IPS-20b (cell line): ENCODE data around the gene XBP1.
"Not testable (repeated sequence)": the region's sequence is repeated elsewhere in the genome, so short reads cannot be mapped to it uniquely, and the experiment has no call there.

Experiments
- H3K27ac ChIP-seq: one replicate; pipeline ENCODE4 v1.5.1; 2013; ENCODE audit warnings: low read length
- H3K27me3 ChIP-seq: 2 replicates; pipeline ENCODE4 v1.6.1; 2013; ENCODE audit warnings: mild to moderate bottlenecking, low read length, inconsistent platforms; ENCODE audit not compliant: insufficient read depth
- H3K36me3 ChIP-seq: 2 replicates; pipeline ENCODE4 v1.6.1; 2013; ENCODE audit warnings: low read depth, mild to moderate bottlenecking, inconsistent platforms, low read length, moderate library complexity; ENCODE audit not compliant: insufficient read depth
- H3K4me1 ChIP-seq: 2 replicates; pipeline ENCODE4 v1.6.1; 2013; ENCODE audit warnings: mild to moderate bottlenecking, control low read depth, inconsistent platforms, low read length, moderate library complexity; ENCODE audit not compliant: insufficient read depth
- H3K4me3 ChIP-seq: 2 replicates; pipeline ENCODE4 v1.5.1; 2013; ENCODE audit warnings: mild to moderate bottlenecking, low read length, inconsistent platforms
- H3K9ac ChIP-seq: 2 replicates; pipeline ENCODE4 v1.6.1; 2013; ENCODE audit warnings: low read depth, mild to moderate bottlenecking, inconsistent platforms, low read length, moderate library complexity
- H3K9me3 ChIP-seq: 2 replicates; pipeline ENCODE4 v1.6.1; 2013; ENCODE audit warnings: mild to moderate bottlenecking, low read depth, low read length, inconsistent platforms; ENCODE audit not compliant: insufficient read depth

XBP1 gene

DNA sequence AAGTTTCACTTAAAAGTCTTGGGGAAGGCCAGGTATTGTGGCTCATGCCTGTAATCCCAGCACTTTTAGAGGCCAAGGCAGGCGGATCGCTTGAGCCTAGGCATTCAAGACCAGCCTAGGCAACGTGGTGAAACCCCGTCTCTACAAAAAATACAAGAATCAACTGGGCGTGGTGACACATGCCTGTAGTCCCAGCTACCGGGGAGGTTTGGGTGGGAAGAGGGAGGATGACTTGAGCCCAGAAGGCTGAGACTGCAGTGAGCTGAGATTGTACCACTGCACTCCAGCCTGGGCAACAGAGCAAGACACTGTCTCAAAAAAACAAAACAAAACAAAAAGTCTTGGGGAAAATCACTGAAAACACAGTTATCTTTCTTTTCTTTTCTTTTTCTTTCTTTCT, 15.4 kb upstream of the XBP1 start:
- no peaks in the 10 kb centered on the region for H3K27me3 ChIP-seq
- 0 out of 2 replicates have a peak, but pooled peaks cover 3% of the 10 kb centered on the region for H3K4me1 ChIP-seq
- H3K36me3 ChIP-seq = no peaks in the 10 kb centered on the region
- H3K9ac ChIP-seq = no peak overlapping the region
- no peaks in the 10 kb centered on the region for H3K9me3 ChIP-seq
- H3K27ac ChIP-seq = no peak overlapping the region
- H3K4me3 ChIP-seq = no peak overlapping the region

- no peak overlapping the region for H3K9ac ChIP-seq
- H3K27ac ChIP-seq = no peak overlapping the region
- H3K4me1 ChIP-seq = 0 out of 2 replicates have a peak, but pooled peaks cover 3% of the 10 kb centered on the region
These were observed 14.7 kb upstream of the XBP1 start for GRCh38 chr22:28815111-28815510.

GRCh38 chr22:28813772-28814518, 13.6 kb upstream of the XBP1 start:
- Histone ChIP-seq H3K9ac (no peak overlapping the region), H3K36me3 (0 out of 2 replicates have a peak, but pooled peaks cover 2% of the 10 kb centered on the region), H3K4me3 (no peak overlapping the region), H3K27me3 (no peaks in the 10 kb centered on the region), H3K27ac (no peak overlapping the region), H3K4me1 (0 out of 2 replicates have a peak, but pooled peaks cover 3% of the 10 kb centered on the region), H3K9me3 (no peaks in the 10 kb centered on the region)

More at GRCh38 chr22:28815111-28815510, 14.7 kb upstream of the XBP1 start:
- Histone ChIP-seq H3K4me3 (no peak overlapping the region), H3K9me3 (no peaks in the 10 kb centered on the region), H3K27me3 (no peaks in the 10 kb centered on the region), H3K36me3 (no peaks in the 10 kb centered on the region)

DNA sequence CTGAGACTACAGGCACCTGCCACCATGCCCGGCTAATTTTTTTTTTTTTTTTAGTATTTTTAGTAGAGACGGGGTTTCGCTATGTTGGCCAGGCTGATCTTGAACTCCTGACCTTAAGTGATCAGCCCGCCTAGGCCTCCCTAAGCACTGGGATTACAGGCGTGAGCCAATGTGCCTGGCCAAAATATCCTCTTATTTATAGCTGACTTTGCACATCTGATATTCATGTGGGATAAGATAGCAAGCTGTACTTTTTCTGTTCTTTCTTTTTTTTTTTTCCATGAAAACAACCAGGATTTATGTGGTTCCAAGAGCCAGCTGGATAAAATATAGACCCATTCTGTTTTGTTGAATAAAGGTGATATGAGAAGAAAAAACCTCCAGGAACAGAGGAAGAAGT, 12.1 kb upstream of the XBP1 start:
- Histone ChIP-seq H3K4me1 (no peaks in the 10 kb centered on the region), H3K36me3 (0 out of 2 replicates have a peak, but pooled peaks cover 8% of the 10 kb centered on the region), H3K9me3 (no peaks in the 10 kb centered on the region), H3K27ac (no peak overlapping the region), H3K9ac (no peak overlapping the region), H3K27me3 (no peaks in the 10 kb centered on the region), H3K4me3 (no peak overlapping the region)

DNA sequence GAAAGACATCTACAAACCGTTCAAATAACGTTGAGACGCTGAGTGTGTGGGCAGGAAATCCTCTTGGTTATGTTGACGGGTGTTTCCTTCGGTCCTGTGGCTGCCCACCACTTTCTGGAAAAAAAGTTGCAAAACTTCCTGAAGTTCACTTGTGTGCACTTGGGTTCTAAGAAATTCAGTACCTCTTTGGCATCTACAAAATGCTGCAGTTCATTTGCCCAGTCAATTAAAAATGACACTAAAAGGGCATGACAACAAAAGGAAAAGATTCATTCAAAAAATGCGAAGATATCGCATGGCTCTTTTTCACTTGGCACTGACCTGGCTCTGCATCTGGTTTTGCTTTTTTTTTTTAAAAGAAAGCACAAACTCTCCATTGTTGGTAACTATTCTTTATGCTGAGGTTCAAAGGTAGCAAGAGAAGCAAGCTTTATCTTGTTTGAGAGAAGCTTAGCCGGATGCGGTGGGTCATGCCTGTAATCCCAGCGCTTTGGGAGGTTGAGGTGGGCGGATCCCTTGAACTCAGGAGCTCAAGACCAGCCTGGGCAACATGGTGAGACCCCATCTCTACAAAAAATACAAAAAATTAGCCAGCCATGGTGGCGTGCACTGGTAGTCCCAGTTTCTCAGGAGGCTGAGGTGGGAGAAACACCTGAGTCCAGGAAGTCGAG, 10.6 kb upstream of the XBP1 start:
- H3K4me3 ChIP-seq = no peak overlapping the region
- no peak overlapping the region for H3K9ac ChIP-seq
- no peak overlapping the region for H3K27ac ChIP-seq
- H3K27me3 ChIP-seq = no peaks in the 10 kb centered on the region
- 0 out of 2 replicates have a peak, but pooled peaks cover 8% of the 10 kb centered on the region for H3K36me3 ChIP-seq
- H3K9me3 ChIP-seq = no peaks in the 10 kb centered on the region
- no peaks in the 10 kb centered on the region; the same call in 1 of the 2 replicates for H3K4me1 ChIP-seq

GRCh38 chr22:28808716-28809355, 8.5 kb upstream of the XBP1 start:
- Histone ChIP-seq H3K4me3 (no peak overlapping the region), H3K27me3 (no peaks in the 10 kb centered on the region), H3K9me3 (no peaks in the 10 kb centered on the region), H3K27ac (no peak overlapping the region), H3K9ac (no peak overlapping the region), H3K4me1 (no peaks in the 10 kb centered on the region; the same call in 1 of the 2 replicates), H3K36me3 (0 out of 2 replicates have a peak, but pooled peaks cover 8% of the 10 kb centered on the region)

GRCh38 chr22:28805426-28805825, 5.1 kb upstream of the XBP1 start:
- H3K9ac ChIP-seq, H3K9me3 ChIP-seq, H3K4me3 ChIP-seq, H3K27ac ChIP-seq, H3K4me1 ChIP-seq, H3K27me3 ChIP-seq, H3K36me3 ChIP-seq: not testable (repeated sequence)

DNA sequence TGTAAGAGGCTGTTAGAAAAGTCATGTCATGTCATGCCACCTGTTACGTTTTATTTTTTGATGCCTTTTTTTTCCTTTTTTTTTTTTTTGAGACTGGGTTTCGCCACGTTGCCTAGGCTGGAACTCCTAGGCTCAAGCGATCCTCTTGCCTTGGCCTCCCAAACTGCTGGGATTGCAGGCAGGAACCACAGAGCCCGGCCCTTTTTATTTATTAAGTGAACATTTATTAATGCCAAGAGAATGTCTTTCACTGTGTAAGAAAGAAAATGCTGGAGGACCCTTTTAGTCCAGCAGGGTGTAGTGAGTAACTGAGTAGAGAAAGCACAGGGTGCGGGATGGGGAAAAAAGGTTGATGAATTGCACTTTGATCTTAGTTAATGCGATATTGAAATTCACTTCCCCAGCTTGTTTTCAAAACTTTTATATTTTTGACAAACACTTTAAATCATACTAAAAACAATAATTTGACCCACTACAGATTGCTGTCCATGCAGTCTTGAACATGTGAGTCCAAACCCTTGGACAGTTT, 2.3 kb upstream of the XBP1 start:
- H3K27ac ChIP-seq = no peak overlapping the region

GRCh38 chr22:28801845-28802594, 1.7 kb upstream of the XBP1 start:
- Histone ChIP-seq H3K4me1 (peaks cover 6% of the 10 kb centered on the region), H3K36me3 (peaks cover 19% of the 10 kb centered on the region), H3K9me3 (no peaks in the 10 kb centered on the region), H3K27me3 (no peaks in the 10 kb centered on the region), H3K9ac (peak overlapping the region; percentile 46; the same call in 1 of the 2 replicates), H3K27ac (no peak overlapping the region), H3K4me3 (no peak overlapping the region)

More for the DNA sequence above, 2.3 kb upstream of the XBP1 start:
- Histone ChIP-seq H3K4me3 (no peak overlapping the region), H3K36me3 (peaks cover 13% of the 10 kb centered on the region), H3K9me3 (no peaks in the 10 kb centered on the region), H3K9ac (peak overlapping the region; percentile 46; the same call in 1 of the 2 replicates), H3K4me1 (peaks cover 6% of the 10 kb centered on the region), H3K27me3 (no peaks in the 10 kb centered on the region)

- H3K27ac ChIP-seq = peak overlapping the region; percentile 50
- peaks cover 42% of the 10 kb centered on the region for H3K36me3 ChIP-seq
- H3K4me3 ChIP-seq = peak overlapping the region; percentile 89
- no peaks in the 10 kb centered on the region for H3K9me3 ChIP-seq
- no peaks in the 10 kb centered on the region for H3K27me3 ChIP-seq
- peaks cover 6% of the 10 kb centered on the region; the same call in 1 of the 2 replicates for H3K4me1 ChIP-seq
- peak overlapping the region; percentile 94 for H3K9ac ChIP-seq
These were observed 612 bp downstream of the XBP1 start for GRCh38 chr22:28799606-28800307.
